GM23338 (cell line): ENCODE measurements around the gene CADPS2. TPM values are rescaled to one million over a fixed set of nuclear protein-coding genes. Genes with fewer than 3 reads are reported as not detected.
A peak's percentile ranks its signal among the peaks of the same experiment; 100 is the strongest.

ENCODE experiments used
- ATAC-seq: fragments of 200-7000 bp; cut with Tn5 transposase; 3 replicates; pipeline ENCODE4 v1.9.1; 2020
- DNase-seq: peaks from one replicate; pipeline ENCODE4 v3.0.0-alpha.2; 2015; ENCODE audit warnings: low spot score
- H2AFZ ChIP-seq: fragments of 200-600 bp; sonication (generic); 2 replicates; pipeline ENCODE4 v1.8.0; 2016; ENCODE audit warnings: antibody characterized with exemption, mild to moderate bottlenecking, moderate library complexity
- H3F3A ChIP-seq: fragments of 200-600 bp; sonication (generic); replicated peaks from 2 replicates; pipeline ENCODE4 v1.8.0; 2017; ENCODE audit warnings: antibody characterized with exemption, mixed run types, low read depth
- H3K27ac ChIP-seq: fragments of 200-600 bp; sonication (generic); 2 replicates; pipeline ENCODE4 v1.6.1; 2016; ENCODE audit warnings: low read depth
- H3K27me3 ChIP-seq: fragments of 200-600 bp; sonication (generic); 2 replicates; pipeline ENCODE4 v1.8.0; 2016; ENCODE audit warnings: mild to moderate bottlenecking, mixed run types, moderate library complexity; ENCODE audit not compliant: insufficient read depth
- H3K36me3 ChIP-seq: fragments of 200-600 bp; sonication (generic); 2 replicates; pipeline ENCODE4 v1.8.0; 2016; ENCODE audit warnings: mild to moderate bottlenecking; ENCODE audit not compliant: insufficient read depth
- H3K4me1 ChIP-seq: fragments of 200-600 bp; sonication (generic); 2 replicates; pipeline ENCODE4 v1.8.0; 2016; ENCODE audit warnings: mild to moderate bottlenecking, moderate library complexity; ENCODE audit not compliant: insufficient read depth
- H3K4me2 ChIP-seq: fragments of 200-600 bp; sonication (generic); 2 replicates; pipeline ENCODE4 v1.7.1; 2017; ENCODE audit warnings: mixed run types
- H3K4me3 ChIP-seq: fragments of 200-600 bp; sonication (generic); 2 replicates; pipeline ENCODE4 v1.6.1; 2016; ENCODE audit warnings: mixed run types
- H3K79me2 ChIP-seq: fragments of 200-600 bp; sonication (generic); replicated peaks from 2 replicates; pipeline ENCODE4 v1.8.0; 2017; ENCODE audit warnings: mild to moderate bottlenecking; ENCODE audit not compliant: insufficient read depth
- H3K9me2 ChIP-seq: fragments of 200-600 bp; sonication (generic); 2 replicates; pipeline ENCODE4 v1.8.0; 2017; ENCODE audit not compliant: insufficient read depth
- H4K20me1 ChIP-seq: fragments of 200-600 bp; sonication (generic); replicated peaks from 2 replicates; pipeline ENCODE4 v1.8.0; 2017; ENCODE audit warnings: mild to moderate bottlenecking; ENCODE audit not compliant: insufficient read depth
- H3K27ac Mint-ChIP-seq: 2 replicates; pipeline ENCODE4 v1.8.0; 2020; ENCODE audit warnings: inconsistent platforms, mild to moderate bottlenecking, moderate library complexity, mixed read lengths
- H3K27me3 Mint-ChIP-seq: 3 replicates; pipeline ENCODE4 v1.8.0; 2022; ENCODE audit warnings: low read depth, mild to moderate bottlenecking, moderate library complexity, mixed read lengths, inconsistent platforms; ENCODE audit not compliant: insufficient read depth, poor library complexity
- H3K36me3 Mint-ChIP-seq: 3 replicates; pipeline ENCODE4 v1.8.0; 2021; ENCODE audit warnings: low read depth, mild to moderate bottlenecking, inconsistent platforms, moderate library complexity, mixed read lengths
- H3K4me1 Mint-ChIP-seq: 3 replicates; pipeline ENCODE4 v1.8.0; 2020; ENCODE audit warnings: mild to moderate bottlenecking, inconsistent platforms, mixed read lengths
- H3K4me3 Mint-ChIP-seq: 3 replicates; pipeline ENCODE4 v1.8.0; 2021; ENCODE audit warnings: moderate library complexity, mild to moderate bottlenecking, inconsistent platforms, mixed read lengths
- H3K9me3 Mint-ChIP-seq: 3 replicates; pipeline ENCODE4 v1.8.0; 2020; ENCODE audit warnings: moderate library complexity, mild to moderate bottlenecking, inconsistent platforms, mixed read lengths
- ETS1 ChIP-seq: IDR thresholded peaks from 2 replicates; pipeline ENCODE4 v1.6.1; 2016; ENCODE audit warnings: antibody characterized with exemption
- EZH2 ChIP-seq: fragments of 200-600 bp; sonication (generic); IDR thresholded peaks from one replicate; pipeline ENCODE4 v1.8.0; 2017; ENCODE audit warnings: antibody characterized with exemption, mild to moderate bottlenecking, low read depth; ENCODE audit not compliant: unreplicated experiment
- JUNB ChIP-seq: IDR thresholded peaks from one replicate; pipeline ENCODE4 v1.6.1; 2016; ENCODE audit warnings: antibody characterized with exemption; ENCODE audit not compliant: unreplicated experiment
- POLR2AphosphoS5 ChIP-seq: IDR thresholded peaks from 2 replicates; pipeline ENCODE4 v1.6.1; 2016; ENCODE audit warnings: antibody characterized with exemption, low read depth
- REST ChIP-seq: IDR thresholded peaks from one replicate; pipeline ENCODE4 v1.6.1; 2018; ENCODE audit warnings: antibody characterized with exemption; ENCODE audit not compliant: unreplicated experiment
- STAT1 ChIP-seq: IDR thresholded peaks from one replicate; pipeline ENCODE4 v1.6.1; 2016; ENCODE audit warnings: antibody characterized with exemption; ENCODE audit not compliant: unreplicated experiment
- ZNF114 ChIP-seq: fragments of 250-450 bp; sonication (Bioruptor Pico); IDR thresholded peaks from 2 replicates; pipeline ENCODE4 v1.5.0; 2020; ENCODE audit warnings: mild to moderate bottlenecking, moderate library complexity
- ZNF331 ChIP-seq: fragments of 250-450 bp; sonication (Bioruptor Pico); IDR thresholded peaks from 2 replicates; pipeline ENCODE4 v1.5.0; 2020; ENCODE audit warnings: low read depth, mild to moderate bottlenecking, moderate library complexity
- ZNF462 ChIP-seq: fragments of 250-450 bp; sonication (Bioruptor Pico); IDR thresholded peaks from 2 replicates; pipeline ENCODE4 v1.5.0; 2020; ENCODE audit warnings: mild to moderate bottlenecking, moderate library complexity
- polyA plus RNA-seq: library from polyadenylated mRNA; unstranded; fragments of >200 nt; fragmentation: Nextera tagmentation; extraction: Ambion mirVana; gene quantifications from 2 replicates; pipeline ENCODE4 v1.2.1, GENCODE V29; 2016
- total RNA-seq: library from RNA; depleted of rRNA; stranded (reverse); fragments of >200 nt; shearing (Covaris generic); gene quantifications from 2 replicates; pipeline ENCODE4 v1.2.3, GENCODE V29; 2014

CADPS2 gene
- total and polyA plus RNA-seq, 2 experiments from 2014 or later: 16.3 to 36.9 TPM

GRCh38 chr7:122543166-122543565 lies 343.1 kb downstream of the CADPS2 start:
- Histone ChIP-seq H3K27me3 (no peaks in the 10 kb centered on the region), H3K27ac (no peak overlapping the region), H3K79me2 (no peaks in the 10 kb centered on the region), H3F3A (no peaks in the 10 kb centered on the region), H3K4me2 (no peak overlapping the region), H2AFZ (no peak overlapping the region), H3K4me3 (no peak overlapping the region), H3K36me3 (no peaks in the 10 kb centered on the region), H3K4me1 (peaks cover 5% of the 10 kb centered on the region; the same call in 1 of the 2 replicates), H3K9me2 (no peaks in the 10 kb centered on the region), H4K20me1 (no peaks in the 10 kb centered on the region)
- ATAC-seq (no peak), DNase-seq (no peak)
- Mint-ChIP-seq H3K9me3 (no peaks in the 10 kb centered on the region), H3K4me3 (no peak overlapping the region), H3K27ac (no peak overlapping the region), H3K27me3 (no peaks in the 10 kb centered on the region), H3K4me1 (peaks cover 6% of the 10 kb centered on the region), H3K36me3 (no peaks in the 10 kb centered on the region)
- no peak for TF ChIP-seq ZNF462
- no peak for TF ChIP-seq ZNF331 (CRISPR knock-in tag)
- no peak for TF ChIP-seq JUNB
- no peak for TF ChIP-seq POLR2AphosphoS5
- no peak for TF ChIP-seq ETS1
- TF ChIP-seq STAT1: no peak

GRCh38 chr7:122535086-122535485 lies 351.2 kb downstream of the CADPS2 start:
- DNase-seq: no peak
- Mint-ChIP-seq H3K27me3 (no peaks in the 10 kb centered on the region), H3K36me3 (no peaks in the 10 kb centered on the region), H3K9me3 (no peaks in the 10 kb centered on the region), H3K4me3 (no peak overlapping the region), H3K4me1 (peaks cover 28% of the 10 kb centered on the region), H3K27ac (peak overlapping the region; percentile 48; the same call in 1 of the 2 replicates)
- H3K79me2 ChIP-seq: no peaks in the 10 kb centered on the region
- ATAC-seq: no peak
- H3K4me3 ChIP-seq: no peak overlapping the region
- no peak overlapping the region for H2AFZ ChIP-seq
- H3K27me3 ChIP-seq: no peaks in the 10 kb centered on the region
- no peaks in the 10 kb centered on the region for H3F3A ChIP-seq
- 0 out of 2 replicates have a peak, but pooled peaks cover 6% of the 10 kb centered on the region for H3K4me1 ChIP-seq
- no peaks in the 10 kb centered on the region for H4K20me1 ChIP-seq
- H3K27ac ChIP-seq: no peak overlapping the region
- no peak overlapping the region for H3K4me2 ChIP-seq
- H3K9me2 ChIP-seq: no peaks in the 10 kb centered on the region
- H3K36me3 ChIP-seq: no peaks in the 10 kb centered on the region
- no peak for TF ChIP-seq EZH2
- no peak for TF ChIP-seq REST
- TF ChIP-seq ZNF114 (CRISPR knock-in tag): no peak
- no peak for TF ChIP-seq STAT1
